Measurements from ENCODE around the gene METTL24. TPM values are rescaled to one million over a fixed set of nuclear protein-coding genes. Genes with fewer than 3 reads are reported as not detected.

METTL24 gene
- total RNA-seq, 1 experiment from 2014 or later, result 0.61 TPM

DNA sequence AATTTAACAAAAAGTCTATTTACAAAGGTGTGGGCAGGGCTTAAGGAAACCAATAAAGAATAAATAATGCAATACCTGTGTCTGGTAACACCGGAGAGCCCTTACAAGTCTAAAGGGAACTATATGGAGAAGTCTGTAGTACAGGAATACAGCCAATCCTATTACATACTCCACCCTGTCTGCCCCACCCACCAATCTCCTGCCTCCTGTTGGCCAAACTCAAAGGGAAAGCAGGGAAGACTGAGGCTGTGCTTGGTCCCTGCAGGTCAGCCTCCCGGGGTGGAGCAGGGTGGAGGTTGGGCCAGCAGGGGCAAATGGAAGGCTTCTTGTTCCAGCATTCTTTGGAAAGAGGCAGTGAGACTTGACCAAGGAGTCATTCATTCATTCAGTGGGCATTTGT lies 31.5 kb downstream of the METTL24 start:
- DNase-seq, result peak; percentile 40
- no peak overlapping the region for H3K4ac ChIP-seq (ENCODE audit: low read depth, low read length)
- H2BK12ac ChIP-seq (ENCODE audit: insufficient read length, low read depth, low read length), result no peak overlapping the region
- H2BK15ac ChIP-seq (ENCODE audit: low read depth, low read length), result no peak overlapping the region
- H2BK120ac ChIP-seq (ENCODE audit: low read depth, low read length, poor library complexity, severe bottlenecking), result no peak overlapping the region
- no peak overlapping the region for H2BK5ac ChIP-seq (ENCODE audit: insufficient read length, low read length)
- no peak overlapping the region for H3K14ac ChIP-seq (ENCODE audit: insufficient read depth, low read length)
- H3K23ac ChIP-seq (ENCODE audit: insufficient read length, low read depth, low read length), result no peak overlapping the region
- H3K23me2 ChIP-seq (ENCODE audit: insufficient read length, low read depth, low read length, poor library complexity, severe bottlenecking), result no peaks in the 10 kb centered on the region
- H3K4me1 ChIP-seq (ENCODE audit: insufficient read depth, low read length), result no peaks in the 10 kb centered on the region; the same call in 1 of the 2 replicates
- H4K20me1 ChIP-seq (ENCODE audit: control insufficient read depth, insufficient read depth, insufficient read length), result no peaks in the 10 kb centered on the region
- no peaks in the 10 kb centered on the region for H3K79me2 ChIP-seq (ENCODE audit: insufficient read depth, low read length)
- no peak overlapping the region for H3T11ph ChIP-seq (ENCODE audit: low read length)
- H3K18ac ChIP-seq (ENCODE audit: insufficient read length, low read depth, low read length), result no peak overlapping the region
- no peak overlapping the region for H2BK20ac ChIP-seq (ENCODE audit: low read depth, low read length, poor library complexity, severe bottlenecking)
- WGBS (ENCODE audit: extremely low coverage, insufficient read length, low lambda C conversion rate), result no CpG with 5 or more reads among the region's 2 CpGs
- no peaks in the 10 kb centered on the region for H3K9me3 ChIP-seq (ENCODE audit: control insufficient read depth, low read depth, low read length)
- H3K9me3 Mint-ChIP-seq, result no peaks in the 10 kb centered on the region
- H3K4me1 Mint-ChIP-seq, result peaks cover 42 to 62% of the 10 kb centered on the region in 2 experiments
- no peak overlapping the region for H4K5ac ChIP-seq (ENCODE audit: insufficient read length, low read depth, low read length)
- no peak overlapping the region for H3K9ac ChIP-seq (ENCODE audit: extremely low read depth, insufficient read length, low read length)
- H3K4me3 Mint-ChIP-seq, result no peak overlapping the region
- no peak overlapping the region for H4K8ac ChIP-seq (replicated peaks; ENCODE audit: insufficient read length, low read depth, low read length)
- H3K27me3 Mint-ChIP-seq (ENCODE audit: low read depth), result peaks cover 8% of the 10 kb centered on the region
- H3K36me3 Mint-ChIP-seq (ENCODE audit: insufficient read depth in 1 of 3, low read depth in 3 of 3), result no peaks in the 10 kb centered on the region
- H2AK5ac ChIP-seq (ENCODE audit: insufficient read length, low read length), result no peak overlapping the region
- no peaks in the 10 kb centered on the region for H3K79me1 ChIP-seq (ENCODE audit: insufficient read depth, low read depth, low read length, poor library complexity, severe bottlenecking)
- TF ChIP-seq, protein P1, sequence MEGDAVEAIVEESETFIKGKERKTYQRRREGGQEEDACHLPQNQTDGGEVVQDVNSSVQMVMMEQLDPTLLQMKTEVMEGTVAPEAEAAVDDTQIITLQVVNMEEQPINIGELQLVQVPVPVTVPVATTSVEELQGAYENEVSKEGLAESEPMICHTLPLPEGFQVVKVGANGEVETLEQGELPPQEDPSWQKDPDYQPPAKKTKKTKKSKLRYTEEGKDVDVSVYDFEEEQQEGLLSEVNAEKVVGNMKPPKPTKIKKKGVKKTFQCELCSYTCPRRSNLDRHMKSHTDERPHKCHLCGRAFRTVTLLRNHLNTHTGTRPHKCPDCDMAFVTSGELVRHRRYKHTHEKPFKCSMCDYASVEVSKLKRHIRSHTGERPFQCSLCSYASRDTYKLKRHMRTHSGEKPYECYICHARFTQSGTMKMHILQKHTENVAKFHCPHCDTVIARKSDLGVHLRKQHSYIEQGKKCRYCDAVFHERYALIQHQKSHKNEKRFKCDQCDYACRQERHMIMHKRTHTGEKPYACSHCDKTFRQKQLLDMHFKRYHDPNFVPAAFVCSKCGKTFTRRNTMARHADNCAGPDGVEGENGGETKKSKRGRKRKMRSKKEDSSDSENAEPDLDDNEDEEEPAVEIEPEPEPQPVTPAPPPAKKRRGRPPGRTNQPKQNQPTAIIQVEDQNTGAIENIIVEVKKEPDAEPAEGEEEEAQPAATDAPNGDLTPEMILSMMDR (conservative IDR thresholded peaks at IDR 0.05), result peak; percentile 12; the same call in 1 of the 3 replicates
- no peak overlapping the region for H3K56ac ChIP-seq (ENCODE audit: insufficient read length, low read depth, low read length)
- H3K27ac ChIP-seq (ENCODE audit: insufficient read length, low read depth, low read length), result no peak overlapping the region
- no peaks in the 10 kb centered on the region for H3K27me3 ChIP-seq (ENCODE audit: insufficient read depth, low read length)
- H3K27ac Mint-ChIP-seq, result no peak overlapping the region
- no peak overlapping the region for H2AFZ ChIP-seq (ENCODE audit: low read length)
- no peak overlapping the region for H3K4me2 ChIP-seq (ENCODE audit: insufficient read depth, insufficient read length, low read length)
- no peak overlapping the region for H4K91ac ChIP-seq (ENCODE audit: insufficient read length, low read depth, low read length)

Measured in H9 (cell line).